Putamen (tissue), 1 donor: ENCODE results near the gene DGCR8.

Experiments
- DNase-seq: peaks from one replicate; pipeline ENCODE4 v3.0.0-alpha.2; 2016; ENCODE audit warnings: low spot score

DGCR8 gene

DNA sequence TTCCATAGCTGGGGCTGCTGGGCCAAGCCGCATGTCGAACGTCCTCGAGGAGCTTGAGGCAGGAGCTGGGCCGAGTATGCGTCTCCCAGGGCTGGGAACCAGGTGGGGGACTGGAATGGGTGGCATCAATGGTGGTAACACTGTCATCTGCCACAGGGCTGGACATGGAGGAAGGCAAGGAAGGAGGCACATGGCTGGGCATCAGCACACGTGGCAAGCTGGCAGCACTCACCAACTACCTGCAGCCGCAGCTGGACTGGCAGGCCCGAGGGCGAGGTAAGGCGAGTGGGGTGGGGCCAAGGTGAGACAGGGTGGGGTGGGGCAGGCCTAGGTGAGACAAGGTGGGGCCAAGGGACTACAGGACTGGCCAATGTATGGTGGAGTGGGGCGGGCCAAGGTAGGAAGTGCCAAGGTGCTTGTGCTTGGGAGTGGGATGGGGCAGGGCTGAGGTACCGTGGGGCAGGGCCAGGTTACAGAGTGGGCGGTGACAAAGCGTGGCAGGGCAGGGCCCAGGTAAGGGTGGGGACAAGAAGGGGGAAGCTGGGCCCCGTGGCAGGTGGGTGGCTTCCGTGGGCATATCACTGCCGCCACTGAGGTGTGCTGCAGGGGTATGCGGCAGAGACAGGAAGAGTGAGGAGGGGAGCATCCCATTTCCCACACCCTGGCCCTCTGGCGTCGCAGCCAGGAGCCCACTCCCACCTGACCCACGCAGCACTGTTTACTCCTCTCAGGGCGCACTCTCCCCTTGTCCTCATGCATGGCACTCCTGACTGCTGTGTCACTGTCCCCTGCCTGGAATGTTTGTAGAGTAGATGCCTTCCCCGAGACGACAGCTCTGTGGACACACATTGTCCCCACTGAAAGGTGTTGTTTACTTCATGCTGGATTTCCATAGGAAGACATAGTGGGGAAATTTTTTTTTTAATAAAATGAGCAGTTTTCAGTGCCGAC, 27.5 kb upstream of the DGCR8 start:
- DNase-seq = no peak

- DNase-seq = no peak
Observed at GRCh38 chr22:20053407-20054033, 26.5 kb upstream of the DGCR8 start.

DNA sequence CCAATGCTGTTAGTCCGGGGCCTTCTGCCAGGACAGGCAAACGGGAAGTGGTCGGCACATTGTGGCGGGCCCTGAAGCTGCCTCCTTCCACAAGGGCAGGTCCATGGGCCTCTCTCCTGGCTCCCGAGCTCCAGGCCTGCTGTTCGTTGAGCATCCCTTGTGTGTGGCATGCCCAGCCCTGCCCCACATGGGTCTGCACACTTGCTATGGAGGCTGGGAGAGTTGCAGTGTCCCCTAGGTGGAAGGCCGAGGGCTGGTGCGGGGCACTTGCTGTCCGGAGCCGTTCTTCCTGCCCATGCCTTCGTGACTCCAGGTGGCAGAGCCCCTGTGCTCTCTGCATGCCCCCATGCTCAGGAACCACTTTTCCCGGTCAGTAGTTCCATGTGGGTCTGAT, 26.0 kb upstream of the DGCR8 start:
- no peak for DNase-seq

- no peak for DNase-seq
Observed at GRCh38 chr22:20054485-20054884, 25.6 kb upstream of the DGCR8 start.

DNA sequence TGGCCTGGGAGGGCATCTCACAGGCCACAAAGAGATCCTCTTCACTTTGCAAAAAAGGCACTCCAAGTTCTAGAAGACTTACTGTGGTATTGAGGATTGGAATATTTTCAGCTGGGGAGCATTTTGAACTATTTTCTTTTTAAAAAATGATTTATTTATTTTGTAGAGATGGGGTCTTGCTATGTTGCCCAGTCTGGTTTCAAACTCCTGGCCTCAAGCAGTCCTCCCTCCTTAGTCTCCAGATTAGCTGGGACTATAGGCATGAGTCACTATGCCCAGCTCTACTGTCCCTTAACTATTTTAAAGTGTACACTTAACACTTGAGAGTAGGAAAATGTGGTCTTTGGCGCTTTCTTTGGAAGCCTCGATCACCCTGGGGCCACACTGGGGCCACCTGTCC, 24.9 kb upstream of the DGCR8 start:
- no peak for DNase-seq

GRCh38 chr22:20055654-20056053, 24.4 kb upstream of the DGCR8 start:
- no peak for DNase-seq

DNA sequence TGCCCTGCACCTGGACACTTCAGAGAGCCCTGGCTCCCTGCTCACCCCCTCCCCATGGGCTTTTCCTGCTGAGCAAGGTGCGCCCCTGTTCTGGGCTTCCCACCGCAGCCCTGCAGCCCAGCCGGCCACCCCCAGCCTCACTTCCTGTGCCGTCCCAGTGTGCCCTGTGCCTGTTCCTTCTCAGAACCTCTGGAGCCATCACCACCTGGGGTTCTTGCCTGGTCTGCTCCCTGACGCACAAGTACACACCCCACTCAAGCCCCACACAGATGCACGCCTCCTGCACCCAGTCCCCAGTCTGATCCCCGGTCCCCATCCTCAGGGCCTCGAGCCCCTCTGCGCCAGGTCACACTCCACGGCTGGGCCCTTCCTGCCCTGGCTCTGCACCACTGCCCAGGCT, 23.9 kb upstream of the DGCR8 start:
- no peak for DNase-seq

DNA sequence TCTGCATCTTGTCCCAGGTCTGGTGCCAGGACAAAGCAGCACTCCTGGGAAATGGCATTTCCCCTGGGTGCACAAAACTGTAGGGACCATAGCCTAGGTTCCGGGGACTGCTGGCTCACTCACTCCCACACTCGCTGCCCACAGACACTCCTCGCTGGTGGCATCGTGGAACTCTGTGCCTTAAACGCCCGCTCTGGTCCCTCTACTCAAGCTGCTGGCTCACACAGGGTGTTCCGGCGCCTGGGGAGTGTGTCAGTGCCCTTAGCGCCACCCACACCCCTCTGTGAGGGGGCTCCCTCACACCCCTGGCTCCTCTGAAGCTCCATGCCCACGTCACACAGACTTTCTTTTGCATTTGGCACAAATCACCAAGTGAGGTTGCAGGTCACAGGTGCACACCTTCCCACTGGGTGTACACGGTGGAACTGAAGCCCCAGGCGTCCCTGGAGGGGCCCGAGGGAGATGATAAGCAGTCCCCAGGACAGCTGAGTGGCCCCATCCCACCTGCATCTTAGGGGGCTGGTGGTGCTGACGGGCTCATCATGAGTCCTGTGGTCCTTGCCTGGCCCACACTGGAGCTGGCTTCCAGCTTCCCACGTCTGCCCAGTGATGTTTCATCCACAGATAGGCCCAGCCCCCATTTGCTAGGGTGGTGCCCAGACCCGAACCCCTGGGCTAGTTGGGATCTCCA, 23.2 kb upstream of the DGCR8 start:
- no peak for DNase-seq

- DNase-seq = no peak
Observed at GRCh38 chr22:20057596-20058268, 22.3 kb upstream of the DGCR8 start.

DNA sequence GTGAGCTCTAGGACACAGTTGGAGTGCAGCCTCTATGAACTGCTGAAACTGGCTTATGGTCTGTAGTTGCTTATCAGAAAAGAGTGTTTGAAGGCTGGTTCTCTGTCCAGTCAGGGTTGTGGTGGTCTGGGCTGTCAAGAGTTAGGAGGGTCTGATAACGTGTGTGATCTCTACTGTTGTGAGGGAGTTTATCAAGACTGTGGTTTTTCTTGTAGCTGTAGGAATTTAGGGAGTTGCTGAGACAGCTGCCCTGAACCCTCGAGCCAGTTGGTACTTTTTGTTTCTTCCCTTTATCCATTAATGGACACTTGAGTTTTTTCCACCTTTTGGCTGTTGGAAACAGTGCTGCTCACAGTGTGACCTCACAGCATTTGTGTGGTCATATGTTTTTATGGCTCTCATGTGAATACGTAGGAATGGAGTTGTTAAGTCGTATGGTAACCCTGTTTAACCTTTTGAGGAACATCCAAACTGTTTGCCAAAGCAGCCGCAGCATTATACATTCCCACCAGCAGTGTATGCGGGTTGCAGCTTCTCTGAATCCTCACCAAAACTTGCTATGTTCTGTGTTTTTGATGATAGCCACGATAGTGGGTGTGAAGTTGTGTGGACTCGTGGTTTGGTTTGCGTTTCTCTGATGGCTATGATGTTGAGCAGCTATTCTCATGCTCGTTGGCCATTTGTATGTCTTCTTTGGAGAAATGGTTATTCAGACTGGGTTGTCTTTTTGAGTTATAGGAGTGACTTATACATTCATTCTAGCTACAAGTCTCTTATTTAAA, 20.9 kb upstream of the DGCR8 start:
- no peak for DNase-seq

DNA sequence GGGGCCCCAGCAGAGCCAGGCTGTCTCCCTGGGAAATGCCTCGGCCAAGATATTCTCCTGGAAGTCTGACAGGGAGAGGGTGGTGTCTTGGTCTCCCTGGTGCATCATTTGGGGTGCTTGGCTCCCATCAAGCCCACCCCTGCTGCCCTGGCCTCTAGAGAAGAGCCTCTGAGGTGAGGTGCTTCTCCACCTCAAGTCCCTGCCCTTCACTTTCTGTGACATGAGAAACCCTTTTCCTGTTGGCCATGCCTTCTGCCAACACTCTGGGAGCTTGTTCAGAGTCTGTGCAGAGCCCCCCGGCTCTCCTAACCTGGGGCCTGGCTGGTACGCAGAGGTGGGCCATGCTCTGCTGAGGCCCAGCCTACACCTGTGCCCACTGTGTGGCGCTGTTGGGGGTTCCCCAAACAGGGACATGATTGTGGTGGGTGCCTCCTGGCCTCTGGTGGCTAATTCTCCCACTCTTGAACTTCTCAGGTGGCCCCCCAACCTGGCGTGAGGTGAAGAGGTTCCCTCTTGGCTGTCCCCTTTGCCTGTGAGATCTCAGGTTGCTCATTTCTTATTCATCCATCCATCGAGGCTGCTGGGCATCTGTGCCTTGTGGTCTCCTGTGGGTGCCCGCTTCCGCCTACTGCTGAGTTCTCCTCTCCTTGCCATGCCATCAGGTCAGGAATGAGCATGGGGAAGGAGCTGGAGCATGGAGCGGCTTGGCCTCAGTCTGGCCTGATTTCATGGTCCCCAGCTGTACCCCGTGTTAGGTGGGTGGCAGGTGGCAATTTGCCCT, 19.2 kb upstream of the DGCR8 start:
- DNase-seq = no peak

DNA sequence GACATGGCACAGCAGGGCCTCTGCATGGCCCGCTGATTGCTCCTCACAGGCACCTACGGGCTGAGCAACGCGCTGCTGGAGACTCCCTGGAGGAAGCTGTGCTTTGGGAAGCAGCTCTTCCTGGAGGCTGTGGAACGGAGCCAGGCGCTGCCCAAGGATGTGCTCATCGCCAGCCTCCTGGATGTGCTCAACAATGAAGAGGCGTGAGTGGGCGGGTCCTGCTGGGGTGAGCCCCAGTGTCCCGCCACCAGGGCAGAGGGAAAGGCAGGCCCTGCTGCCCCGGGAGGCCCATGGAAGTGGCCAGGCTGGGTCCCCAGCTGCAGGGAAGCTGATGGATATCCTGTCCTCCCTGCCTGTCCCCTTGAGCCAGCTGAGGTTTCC, 18.6 kb upstream of the DGCR8 start:
- no peak for DNase-seq

DNA sequence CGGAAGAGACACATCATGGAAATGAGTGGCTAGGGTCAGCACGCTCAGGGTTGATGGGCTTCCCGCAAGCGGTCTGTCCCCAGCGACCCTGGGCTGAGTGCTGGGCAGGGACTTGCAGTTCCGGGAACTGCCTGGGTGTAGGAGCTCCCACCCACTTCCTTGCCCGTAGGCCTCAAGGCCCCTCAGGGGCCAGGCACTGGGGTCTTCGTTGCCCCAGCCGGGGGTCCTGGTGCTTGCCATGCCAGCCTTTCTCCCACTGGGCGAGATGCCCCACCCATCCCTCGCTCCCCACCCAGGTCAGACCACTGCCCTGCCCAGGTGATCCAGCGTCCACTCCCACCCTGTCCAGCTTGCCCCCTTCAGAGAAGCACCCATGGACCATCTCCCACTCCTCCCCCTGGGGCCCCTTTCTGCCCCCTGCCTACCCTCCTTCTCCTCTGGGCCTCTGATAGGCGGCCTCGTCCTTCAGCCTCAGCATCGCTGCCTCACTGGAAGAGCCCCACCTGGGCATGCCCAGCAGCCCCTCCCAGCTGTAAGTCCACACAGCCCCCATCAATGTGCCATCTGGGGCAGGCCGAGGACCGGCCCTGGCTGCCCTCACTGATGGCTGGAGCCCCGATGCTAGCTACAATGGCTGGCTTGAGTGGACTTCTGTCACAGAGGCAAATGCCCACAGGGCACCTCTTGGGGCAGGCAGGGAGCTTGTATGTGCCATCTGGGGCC, 17.8 kb upstream of the DGCR8 start:
- no peak for DNase-seq

DNA sequence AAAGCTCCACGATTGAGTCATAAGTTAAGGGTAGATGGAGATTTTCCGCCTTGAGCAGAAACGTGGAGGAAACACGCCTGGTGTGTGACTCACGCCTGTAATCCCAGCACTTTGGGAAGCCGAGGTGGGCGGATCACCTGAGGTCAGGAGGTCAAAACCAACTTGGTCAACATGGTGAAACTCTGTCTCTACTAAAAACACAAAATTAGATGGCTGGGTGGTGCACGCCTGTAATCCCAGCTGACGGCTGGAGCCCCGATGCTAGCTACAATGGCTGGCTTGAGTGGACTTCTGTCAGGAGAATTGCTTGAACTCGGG, 17.3 kb upstream of the DGCR8 start:
- no peak for DNase-seq

DNA sequence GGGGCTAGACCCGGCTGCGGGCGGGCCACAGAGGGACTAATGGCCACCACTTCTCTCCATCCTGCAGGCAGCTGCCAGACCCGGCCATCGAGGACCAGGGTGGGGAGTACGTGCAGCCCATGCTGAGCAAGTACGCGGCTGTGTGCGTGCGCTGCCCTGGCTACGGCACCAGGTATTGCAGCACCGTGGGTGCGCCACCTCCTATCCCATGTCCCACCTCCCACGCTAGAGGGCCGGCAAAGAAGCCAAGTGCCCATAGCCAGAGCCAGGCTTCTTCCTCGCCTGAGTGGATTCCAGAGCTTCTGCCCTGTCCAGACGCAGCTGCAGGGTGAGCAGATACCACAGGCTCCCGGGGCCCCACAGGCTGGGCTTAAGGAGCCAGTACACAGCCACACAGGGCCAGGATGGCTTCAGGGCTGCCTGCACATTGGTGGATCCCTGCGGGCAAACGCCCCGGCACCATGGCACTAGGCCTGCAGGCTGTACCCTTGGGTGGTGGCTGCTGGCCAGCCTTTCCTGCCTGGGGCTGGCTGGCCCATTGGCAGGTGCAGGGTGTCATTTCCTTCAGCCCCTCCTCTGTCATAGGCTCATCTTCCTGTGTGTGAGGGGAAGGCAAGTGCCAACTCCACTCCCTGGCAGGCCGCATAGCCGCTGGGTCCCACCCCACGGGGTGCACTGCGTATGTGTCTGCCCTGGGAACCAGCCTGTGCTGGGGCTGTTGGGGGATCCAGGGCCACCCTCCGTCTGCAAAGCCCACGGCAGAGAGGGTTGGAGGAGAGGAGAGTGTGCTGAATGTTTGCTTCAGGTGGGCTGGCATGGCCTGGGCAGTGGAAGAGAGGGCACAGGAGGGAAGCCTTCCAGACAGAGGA, 16.5 kb upstream of the DGCR8 start:
- no peak for DNase-seq

DNA sequence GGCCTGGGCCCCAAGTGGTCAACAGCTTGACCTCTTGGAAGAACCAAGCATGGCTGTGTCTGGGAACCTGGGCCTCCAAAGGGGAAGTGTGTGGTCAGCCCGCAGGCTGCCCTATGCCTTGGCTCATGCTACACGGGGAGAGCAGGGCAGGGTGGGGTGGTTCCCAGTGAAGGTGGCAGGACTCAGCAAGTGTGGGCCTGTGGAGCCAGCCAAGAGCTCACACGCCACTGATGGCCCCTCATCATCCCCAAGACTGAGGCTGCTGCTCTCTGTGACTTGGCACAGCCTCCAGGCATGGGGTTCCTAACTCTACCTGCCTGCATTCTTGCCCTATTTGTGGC, 15.9 kb upstream of the DGCR8 start:
- no peak for DNase-seq

GRCh38 chr22:20064545-20065262, 15.3 kb upstream of the DGCR8 start:
- no peak for DNase-seq

GRCh38 chr22:20065896-20066616, 14.0 kb upstream of the DGCR8 start:
- DNase-seq = no peak
